NOMO-1 (cell line): ENCODE measurements around the gene TMEM273.

ENCODE experiments used
- DNase-seq, 2 experiments: peaks; one replicate each; lab custom pipeline; 2025; ENCODE audit not compliant: unreplicated experiment in 2 of 2; lab: John Stamatoyannopoulos, UW

Gene TMEM273

GRCh38 chr10:49144058-49144720 is 44.0 kb downstream of the TMEM273 start:
- no peak for DNase-seq

GRCh38 chr10:49143249-49143648 is 44.9 kb downstream of the TMEM273 start:
- no peak for DNase-seq

- no peak for DNase-seq
These were observed 46.5 kb downstream of the TMEM273 start for GRCh38 chr10:49141541-49142332.

- DNase-seq = no peak
These were observed 47.6 kb downstream of the TMEM273 start for GRCh38 chr10:49140304-49141177.

DNA sequence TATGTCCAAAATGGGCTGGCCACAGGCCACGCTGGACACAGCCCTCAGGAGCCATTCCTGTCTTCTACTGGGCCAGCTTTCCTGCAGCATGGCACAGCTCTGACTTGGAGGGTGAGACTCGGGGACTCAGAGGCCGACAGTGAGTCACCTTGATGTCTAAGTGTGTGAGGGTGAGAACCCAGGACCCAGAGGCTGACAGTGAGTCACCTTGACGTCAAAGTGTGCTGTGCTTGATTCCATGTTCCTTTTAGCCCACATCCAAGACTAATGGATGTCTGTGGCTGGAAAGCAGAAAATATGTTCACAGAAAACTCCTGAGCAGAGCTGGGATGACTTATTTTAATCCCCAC is 48.4 kb downstream of the TMEM273 start:
- DNase-seq = no peak

DNA sequence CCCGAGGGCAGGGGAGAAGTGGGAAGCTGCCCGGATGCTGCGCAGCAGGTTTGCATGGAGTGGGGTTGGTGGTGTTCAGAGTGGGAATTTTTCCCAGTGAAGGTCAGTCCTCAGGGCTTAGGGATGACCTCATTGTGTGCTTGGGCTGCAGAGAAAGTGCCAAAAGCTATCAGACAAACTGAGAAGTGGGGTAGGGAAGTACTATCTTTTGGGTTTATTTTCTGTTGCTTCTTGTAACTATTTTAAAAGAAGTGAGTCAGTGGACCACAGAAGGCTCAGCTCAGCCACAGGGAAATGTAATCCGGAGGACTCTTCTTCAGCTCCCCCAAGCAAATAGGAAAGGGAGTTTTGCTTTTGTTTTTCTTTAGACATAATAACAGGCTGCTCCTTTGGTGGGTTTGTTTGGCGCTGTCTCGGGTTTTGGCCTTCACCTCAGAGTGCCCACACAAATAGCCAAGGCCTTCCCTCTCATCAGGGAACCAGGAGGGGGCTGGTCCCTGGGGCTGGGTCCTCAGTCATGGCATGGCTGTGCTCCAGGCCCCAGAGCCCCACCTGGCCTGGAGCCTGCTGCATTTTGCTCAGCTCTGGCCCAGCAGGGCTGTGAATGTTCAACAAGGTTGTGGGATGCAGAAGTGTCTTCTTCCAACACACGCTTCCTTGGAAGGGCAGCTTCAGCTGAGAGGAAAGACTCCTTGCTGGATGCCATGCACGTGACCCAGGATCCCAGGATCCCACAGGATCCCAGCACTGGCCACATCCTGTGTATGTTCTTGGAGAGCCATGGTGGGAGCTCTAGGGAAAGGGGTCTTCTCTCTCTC is 49.0 kb downstream of the TMEM273 start:
- peak; percentile 42 to 72 for DNase-seq

DNA sequence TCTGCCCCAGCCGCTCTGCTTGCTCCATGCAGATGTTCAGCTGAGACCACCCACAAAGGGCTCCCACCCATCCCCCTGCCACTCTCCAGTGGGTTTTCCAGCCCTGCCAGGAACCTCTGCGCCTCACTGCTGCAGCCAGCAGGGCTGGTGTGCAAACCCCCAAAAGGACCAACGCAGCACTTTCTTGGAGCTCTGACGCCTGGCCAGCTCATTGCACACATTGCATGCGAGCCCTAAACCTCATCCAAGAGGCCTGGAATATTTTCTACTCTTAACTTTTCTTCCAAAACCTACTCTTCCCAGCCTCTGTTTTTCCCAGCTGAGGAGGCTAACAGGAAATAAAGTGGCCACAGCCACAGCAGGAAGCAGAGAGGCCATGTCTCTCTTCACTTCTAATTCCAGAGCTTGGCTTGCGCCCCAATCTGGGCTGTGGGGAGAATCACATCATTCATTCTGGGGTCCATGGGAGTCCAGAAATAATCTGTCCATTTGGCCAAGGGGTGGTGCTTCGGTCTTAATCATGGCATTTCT is 49.8 kb downstream of the TMEM273 start:
- DNase-seq = no peak

DNA sequence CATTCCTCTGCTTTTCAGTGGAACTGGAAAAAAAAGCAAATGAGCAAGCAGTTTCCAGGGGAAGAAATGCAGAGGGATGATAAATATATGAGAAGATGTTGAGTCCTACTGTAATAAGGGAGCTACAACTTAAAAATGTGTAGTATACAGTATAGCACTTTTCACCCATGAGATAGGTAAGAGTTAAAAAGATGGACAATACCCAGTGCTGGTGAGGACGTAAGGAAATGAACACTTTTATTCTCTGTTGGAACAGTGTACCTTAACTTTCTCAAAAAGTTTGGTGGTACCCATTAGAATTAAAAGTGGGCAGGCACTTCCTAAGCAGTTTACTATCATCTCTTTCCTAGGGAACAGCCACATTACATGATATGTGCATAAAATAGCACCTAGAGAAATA is 51.7 kb downstream of the TMEM273 start:
- DNase-seq = no peak

DNA sequence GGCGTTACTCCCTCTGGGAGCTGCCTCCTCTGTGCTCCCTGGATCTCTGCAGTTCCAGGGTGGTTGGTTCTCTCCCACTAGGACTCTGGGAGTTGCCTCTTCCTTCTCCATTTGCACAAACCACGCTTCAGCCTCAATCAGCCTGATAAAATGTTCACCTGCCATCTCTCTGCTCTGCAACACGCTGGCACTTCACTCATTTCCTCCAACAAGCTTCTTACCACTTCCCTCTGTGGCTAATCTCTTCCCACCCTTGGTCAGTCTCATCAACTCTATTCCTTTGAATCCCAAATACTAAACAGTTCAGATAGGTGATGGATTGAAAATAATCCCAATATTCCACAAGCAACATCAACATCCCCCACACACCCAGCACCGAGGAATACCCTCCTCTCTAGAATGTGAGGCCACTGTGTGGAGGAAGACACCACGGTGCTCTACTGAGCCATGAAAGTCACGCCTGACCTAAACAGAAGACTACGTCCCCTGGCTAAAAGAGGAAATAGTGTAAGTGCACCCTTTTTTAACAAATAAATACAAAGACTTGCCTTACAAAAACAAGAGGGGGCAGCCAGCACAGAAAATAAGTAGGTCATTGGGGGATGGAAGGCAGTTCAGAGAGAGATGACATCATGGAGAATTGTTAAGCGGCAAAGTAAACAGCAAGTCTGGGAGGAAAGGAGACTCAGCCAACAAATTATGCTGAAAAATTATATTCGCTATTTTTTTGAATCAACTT is 52.4 kb downstream of the TMEM273 start:
- no peak for DNase-seq

DNA sequence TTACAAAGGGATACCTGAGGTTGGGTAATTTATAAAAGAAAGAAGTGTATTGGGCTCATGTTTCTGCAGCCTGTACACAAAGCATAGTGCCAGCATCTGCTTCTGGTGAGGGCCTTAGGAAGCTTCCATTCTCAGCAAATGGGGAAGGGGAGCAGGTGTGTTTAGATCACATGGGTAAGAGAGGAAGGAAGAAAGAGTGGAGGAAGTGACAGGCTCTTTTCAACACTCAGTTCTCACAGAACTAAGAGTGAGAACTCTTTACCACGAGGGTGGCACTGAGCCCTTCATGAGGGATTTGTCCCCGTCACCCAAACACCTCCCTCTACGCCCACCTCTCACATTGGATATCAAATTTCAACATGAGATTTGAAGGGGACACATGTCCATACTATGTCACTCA is 53.9 kb downstream of the TMEM273 start:
- no peak for DNase-seq

GRCh38 chr10:49133706-49134248 is 54.4 kb downstream of the TMEM273 start, which contains the start of gene FAM170B:
Gene FAM170B (minus strand): TSS chr10:49134021. CDS start chr10:49133918, 103 bp downstream.
- DNase-seq = no peak

- DNase-seq = no peak
These were observed 55.8 kb downstream of the TMEM273 start for GRCh38 chr10:49132362-49132737.

- no peak for DNase-seq
These were observed 56.5 kb downstream of the TMEM273 start for GRCh38 chr10:49131507-49132361.

- DNase-seq = no peak
These were observed 58.8 kb downstream of the TMEM273 start for GRCh38 chr10:49129376-49129775.

DNA sequence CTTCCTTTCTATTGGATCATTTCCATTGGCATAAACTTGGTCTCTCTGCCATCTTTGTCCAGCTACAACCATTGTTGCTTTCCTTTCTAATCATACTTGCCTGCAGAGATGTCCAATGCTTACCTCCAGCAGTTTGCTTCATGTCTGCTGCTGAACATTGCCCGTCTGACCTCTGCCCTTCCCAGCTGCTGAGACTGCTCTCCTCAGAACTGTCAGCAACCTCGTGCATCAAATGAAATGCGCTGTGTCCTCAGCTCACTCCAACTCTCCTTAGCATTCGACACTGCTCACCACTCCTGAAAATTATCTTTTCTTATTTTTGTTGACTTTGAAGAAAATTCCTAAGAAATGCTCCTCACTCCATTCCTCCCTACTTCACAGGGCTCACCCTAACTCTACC is 59.3 kb downstream of the TMEM273 start:
- no peak for DNase-seq

DNA sequence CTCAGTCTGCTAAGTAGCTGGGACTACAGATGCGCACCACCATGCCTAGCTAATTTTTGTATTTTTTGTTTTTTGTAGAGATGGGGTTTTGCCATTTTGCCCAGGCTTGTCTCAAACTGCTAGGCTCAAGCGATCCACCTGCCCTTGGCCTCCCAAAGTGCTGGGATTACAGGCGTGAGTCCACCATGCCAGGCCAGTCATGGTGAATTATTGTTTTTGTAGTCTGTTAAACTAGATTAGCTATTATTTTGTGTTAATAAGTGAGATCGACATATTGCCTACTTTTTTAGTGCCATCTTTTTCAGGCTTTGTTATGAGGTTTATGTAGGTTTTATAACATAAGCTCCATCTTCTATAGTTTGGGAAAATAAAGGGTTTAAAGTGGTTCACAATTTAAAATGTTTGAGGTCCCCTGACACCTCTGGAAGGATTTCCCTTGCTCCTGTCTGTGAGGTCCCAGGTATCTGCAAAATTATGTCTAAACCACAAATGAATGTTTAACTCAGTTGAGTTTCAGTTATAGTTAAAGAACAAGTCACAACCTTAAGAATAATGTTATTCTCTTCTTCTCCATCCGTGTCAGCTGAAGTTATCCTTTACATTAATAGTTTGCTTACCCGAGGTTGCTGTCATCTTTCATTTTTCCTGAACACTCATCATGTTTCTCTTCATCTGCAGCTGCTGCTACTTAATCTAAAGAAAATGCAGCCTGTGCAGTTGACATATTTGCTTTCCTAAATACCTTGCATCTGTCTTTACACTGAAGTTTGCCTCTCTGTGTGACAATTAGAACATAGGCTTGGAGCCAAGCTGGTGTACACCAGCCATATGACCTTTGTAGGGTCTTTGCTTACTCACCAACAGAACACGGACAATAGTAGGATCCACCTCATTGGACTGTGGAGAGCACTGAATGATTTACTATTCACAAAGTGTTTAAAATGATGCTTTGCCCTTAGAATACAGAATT is 63.9 kb downstream of the TMEM273 start:
- DNase-seq = no peak

DNA sequence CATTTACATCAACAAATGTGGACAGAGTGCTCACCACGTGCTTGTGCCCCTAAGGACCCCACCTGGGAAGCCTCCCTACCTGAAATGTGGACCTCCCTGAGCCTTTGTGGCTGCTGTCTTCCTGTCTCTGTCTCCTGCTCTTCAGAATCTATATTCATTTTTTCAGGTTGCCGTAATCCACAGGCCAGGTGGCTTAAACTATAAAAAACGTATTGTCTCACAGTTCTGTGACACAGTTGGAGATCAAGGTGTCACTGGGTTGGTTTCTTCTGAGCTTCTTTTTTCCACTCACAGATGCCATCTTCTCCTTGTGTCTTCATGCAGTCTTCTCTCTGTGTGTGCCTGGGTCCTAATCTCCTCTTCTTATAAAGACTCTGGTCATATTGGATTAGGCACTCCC is 67.3 kb downstream of the TMEM273 start:
- DNase-seq = no peak
